GM18861 (cell line): ENCODE measurements around the gene LRP5.
"Not testable (repeated sequence)": the region's sequence is repeated elsewhere in the genome, so short reads cannot be mapped to it uniquely, and the experiment has no call there.

Source experiments
- ATAC-seq: cut with Tn5 transposase; IDR thresholded peaks from one replicate; pipeline ENCODE4 v1.9.1; 2021; ENCODE audit not compliant: unreplicated experiment

LRP5 gene

DNA sequence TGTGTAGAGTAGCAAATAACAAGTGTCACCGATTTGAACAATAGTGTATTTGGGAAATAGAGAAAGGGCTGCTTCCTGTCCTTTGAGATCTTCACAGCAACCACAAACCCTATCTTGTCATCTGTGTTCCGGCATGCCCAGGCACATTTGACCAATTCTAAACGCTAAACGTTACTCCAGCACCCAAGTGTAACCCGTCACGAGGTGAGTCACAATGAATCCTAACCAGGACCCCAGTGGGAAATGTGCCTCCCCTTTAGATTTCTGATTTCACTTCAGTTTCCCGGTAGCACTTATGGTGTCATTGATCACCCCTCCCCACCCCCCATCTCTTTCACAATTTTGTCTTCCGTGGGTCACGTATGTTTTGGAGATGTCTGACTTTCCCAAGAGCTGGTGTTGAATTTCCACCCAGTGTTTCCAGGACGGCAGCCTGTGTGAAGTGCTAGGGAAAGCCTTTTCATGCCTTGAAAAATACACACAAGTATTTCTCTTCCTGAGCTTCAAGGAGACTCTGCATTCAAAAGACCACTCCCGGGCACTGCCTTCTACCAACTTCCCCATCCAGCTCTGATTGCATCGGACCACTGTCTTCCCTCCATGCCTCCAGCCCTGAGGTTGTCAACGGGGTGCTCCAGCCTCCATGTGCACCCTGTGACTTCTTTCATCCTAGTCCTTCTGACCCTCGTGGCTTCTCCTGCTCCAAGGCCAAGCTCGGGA, 30.1 kb upstream of the LRP5 start:
- ATAC-seq, result peak; percentile 79

DNA sequence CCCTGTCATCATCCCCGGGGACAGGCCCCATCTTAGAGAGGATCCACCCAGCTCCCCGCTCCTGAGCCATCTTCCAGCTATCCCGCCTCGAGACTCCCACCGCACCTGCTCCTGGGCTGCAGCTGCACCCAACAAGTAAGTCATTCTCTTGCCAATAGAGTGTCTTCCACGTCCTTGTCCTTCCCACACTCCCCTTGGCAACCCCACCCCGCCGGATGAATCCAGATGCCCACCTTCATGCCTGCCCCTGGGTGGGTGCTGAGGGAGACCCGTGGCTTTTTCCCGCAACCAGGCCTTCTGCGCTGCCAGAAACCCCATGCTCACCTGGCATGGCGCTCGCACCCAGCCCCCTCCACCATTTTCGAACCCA, 29.5 kb upstream of the LRP5 start:
- ATAC-seq, result no peak

DNA sequence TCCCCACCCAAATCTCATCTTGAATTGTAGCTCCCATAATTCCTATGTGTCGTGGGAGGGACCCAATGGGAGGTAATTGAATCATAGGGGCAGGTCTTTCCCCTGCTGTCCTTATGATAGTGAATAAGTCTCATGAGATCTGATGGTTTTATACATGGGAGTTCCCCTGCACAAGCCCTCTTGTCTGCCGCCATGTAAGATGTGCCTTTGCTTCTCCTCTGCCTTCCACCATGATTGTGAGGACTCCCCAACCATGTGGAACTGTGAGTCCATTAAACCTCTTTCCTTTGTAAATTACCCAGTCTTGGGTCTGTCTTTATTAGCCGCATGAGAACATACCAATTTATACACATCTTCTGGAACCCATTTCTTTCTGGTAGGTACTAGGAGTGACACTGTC, 27.8 kb upstream of the LRP5 start:
- not testable (repeated sequence) for ATAC-seq

DNA sequence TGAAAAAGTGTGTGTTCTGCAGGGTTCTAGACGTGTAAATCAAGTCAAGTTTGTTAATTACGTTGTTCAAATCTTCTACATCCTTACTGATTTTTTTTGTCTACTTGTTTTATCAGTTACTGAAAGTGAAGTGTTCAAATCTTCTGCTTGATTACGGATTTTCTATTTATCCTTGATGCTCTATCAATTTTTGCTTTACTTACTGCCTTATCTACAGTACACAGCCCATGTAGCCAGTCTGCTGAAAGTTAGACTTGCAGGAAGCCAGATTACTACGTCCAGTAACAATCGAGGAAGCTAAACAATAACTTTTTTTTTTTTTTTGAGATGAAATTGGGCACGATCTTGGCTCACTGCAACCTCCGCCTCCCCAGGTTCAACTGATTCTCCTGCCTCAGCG, 25.0 kb upstream of the LRP5 start:
- ATAC-seq, result no peak

DNA sequence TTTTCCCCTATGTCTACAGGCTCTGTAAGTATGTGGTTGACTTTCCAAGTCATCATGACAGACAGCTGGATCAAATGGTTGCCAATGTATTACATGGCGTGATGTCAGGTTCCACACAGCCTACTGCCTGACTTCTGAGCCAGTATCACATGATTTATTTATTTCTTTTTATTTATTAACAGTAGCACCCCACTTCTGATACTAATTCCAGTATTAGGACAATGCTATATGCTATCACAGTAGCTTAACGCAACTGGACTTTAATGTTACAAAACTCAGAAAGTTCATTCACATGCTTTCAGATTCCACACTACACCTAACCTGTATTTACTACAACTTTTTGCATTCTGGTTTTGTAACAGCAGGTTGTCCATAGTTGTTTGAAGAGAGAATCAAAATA, 22.9 kb upstream of the LRP5 start:
- no peak for ATAC-seq

DNA sequence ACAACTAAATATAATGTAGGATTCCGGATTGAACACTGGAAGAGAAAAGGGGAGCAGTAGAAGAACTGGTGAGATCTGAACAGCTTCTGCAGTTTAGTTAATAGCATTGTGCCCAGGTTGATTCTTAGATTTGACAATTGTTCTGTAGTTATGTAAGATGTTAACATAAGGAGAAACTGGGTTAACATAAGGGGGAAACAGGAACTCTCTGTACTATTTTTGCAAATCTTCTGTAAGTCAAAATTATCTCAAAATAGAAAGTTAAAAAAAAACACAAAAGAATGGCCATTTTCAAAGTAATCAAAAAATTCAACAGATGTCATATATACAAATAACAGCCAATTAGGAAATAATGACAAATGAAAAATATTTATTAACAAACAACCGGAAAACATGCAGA, 18.7 kb upstream of the LRP5 start:
- ATAC-seq, result no peak

DNA sequence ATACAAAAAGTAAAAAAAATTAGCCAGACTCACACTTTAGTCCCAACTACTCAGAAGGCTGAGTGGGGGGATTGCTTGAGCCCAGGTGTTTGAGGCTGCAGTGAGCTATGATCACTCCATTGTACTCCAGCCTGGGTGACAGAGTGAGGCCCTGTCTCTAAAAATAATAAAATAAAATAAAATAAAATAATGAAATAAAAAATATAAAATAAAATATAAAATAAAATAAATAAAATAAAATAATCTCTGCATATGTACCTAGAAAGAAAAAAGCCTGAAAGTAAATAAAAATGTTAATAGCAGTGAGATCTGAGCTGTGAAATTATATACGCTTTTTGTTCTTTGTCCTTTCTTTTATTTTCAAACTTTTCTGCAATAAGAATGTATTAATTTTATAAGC, 17.1 kb upstream of the LRP5 start:
- no peak for ATAC-seq

DNA sequence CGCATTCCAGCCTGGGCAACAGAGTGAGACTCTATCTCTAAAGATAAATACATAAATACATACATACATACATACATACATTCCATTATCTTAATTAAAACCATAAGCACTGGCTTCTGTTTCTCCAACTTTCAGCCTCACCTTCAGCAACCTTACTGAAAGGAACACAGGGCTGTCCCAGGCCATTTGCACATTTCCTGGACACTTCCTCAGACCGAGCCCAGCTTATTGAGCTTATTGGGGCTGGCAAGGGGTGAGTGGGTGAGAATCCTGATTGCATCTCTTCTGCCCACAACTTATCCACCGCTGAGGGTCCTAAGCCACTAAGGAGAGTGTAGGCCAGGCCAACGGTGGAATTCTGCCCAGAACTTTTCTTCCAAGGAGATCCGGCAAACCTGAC, 16.5 kb upstream of the LRP5 start:
- ATAC-seq, result no peak

DNA sequence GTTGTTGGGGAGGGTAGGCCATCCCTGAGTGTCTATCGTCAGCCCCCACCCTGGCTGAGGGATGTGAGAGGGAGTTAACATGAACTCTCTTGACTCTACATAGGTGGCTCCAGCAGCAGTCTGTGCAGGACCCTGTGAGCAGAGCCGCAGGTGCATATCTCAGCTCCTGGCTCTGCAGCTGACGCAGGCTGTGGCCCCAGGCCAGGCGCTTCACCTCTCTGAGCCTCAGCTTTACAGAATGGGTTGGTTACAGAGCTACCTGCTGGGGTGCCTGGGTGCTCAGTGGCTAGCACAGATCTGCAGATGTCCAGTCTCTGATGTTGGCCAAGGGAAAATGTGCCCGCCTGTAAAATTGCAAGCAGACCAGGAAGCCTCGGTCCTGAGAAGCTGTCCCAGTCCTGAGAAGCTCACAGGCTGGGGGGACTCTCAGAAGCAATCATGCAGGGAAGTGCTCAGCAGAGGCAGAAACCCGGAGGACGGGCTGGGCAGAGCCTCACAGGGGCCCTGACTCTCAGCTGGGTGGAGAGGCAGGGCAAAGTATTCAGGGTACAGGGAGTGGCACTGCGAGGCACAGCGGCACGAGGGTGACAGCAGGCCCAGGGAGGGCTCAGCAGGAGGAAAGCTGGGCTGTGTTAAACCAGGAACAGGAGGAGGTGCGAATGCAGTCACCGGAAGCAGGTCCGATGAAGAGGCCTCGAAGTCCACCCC, 15.9 kb upstream of the LRP5 start:
- ATAC-seq, result no peak

DNA sequence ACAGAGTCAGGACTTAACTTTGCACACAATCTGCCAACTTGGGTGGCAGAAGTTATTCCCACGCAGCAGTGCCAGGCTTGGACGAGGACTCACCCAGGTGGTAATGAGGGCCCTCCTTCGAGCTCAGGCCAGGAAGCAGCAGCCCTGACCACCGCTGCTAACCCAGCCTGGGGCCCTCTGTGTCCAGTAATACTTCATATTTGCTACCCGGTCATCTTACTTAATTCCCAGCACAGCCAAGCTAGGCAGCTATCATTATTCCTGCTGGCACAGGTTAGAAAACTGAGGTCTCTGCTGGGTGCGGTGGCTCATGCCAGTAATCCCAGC, 15.4 kb upstream of the LRP5 start:
- no peak for ATAC-seq

DNA sequence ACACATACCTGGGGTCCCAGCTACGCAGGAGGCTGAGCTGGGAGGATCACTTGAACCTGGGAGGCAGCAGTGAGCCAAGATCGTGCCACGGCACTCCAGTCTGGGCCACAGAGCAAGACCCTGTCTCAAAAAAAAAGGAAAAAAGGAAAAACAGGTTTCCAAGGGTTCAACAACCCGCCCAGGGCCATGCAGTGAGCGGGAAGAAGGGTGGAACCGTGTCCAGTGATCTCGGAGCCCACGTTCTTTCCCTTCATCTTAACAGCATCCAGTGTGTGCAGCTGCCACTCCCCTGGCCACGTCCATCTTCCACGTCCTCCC, 14.9 kb upstream of the LRP5 start:
- ATAC-seq, result no peak

DNA sequence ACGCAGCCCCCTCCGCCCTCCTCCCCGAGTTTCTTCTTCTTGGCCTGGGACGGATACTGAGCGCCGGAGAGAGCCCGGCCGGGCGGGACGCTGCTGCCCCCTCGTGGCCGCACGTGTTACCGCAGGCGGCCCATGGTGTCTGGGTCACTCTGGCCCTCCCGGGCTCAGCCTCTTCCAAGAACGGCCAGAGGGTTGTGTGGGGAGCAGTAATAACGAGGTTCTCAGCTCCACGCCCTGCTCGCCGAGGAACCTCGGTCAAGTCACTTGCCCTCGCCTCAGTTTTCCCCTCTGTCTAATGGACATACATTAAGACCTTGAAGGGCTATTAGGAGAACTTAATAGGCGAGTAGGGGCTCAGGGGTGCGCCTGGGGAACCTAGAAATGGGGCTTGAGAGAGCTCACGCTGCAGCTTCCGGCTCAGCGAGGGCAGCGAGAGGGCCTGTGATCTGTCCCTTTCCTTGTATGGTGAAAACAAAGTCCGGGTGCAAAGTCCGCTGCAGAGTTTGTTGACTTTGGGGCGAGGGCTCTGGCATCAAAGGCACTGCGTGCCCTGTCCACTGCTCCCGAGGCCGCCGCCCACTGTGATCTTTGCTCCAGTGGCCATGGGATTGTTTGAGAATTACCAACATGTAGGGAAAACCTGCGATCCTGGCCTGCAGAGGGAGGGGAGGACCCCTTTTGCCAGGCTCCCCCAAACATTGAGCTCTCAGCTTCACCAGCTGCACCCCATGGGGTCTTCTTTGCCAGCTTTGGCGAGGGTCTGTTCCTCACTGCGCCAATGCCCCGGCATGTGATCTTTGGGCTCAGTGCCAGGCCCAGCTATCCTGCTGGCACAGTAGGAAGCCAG, 14.4 kb upstream of the LRP5 start:
- no peak for ATAC-seq

DNA sequence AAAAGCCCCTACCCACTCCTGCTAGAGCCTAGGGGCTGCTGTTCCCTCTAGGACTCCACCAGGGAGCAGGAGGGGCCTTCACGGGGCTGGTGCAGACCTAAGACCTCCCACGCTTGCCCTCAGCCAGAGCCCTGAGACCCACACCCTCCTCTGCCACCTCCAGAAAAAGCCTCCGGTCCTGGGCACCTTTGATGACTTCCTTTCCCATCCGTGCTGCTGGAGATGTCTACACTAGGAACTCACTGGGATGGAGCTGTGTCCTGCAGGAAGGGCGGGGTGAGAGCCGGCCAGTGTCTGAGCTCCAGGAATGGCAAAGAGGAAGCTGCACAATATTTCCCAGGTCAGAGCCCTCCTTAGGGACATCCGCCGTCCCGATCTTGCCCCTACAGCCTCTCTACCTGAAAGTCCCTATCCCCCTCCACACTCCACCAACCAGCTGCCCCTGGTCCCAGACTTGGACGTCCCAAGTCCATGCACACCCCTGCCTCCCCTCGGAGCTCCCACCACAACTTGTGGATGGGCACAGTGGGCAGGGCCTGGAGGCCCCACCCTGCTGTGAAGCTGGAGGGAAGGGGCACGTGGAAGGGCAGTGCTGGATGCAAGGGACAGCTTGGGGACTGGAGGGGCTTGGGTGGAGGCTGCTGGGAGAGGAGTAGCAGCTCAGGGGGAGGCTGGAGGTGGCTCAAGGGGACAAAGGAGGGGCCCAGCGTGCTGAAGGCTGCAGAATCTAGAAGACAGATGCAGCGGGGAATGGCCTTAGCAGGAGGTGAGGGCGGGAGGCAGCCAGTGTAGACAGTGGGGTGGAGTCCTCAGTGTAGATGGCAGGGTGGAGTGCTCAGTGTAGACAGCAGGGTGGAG, 13.5 kb upstream of the LRP5 start:
- no peak for ATAC-seq

DNA sequence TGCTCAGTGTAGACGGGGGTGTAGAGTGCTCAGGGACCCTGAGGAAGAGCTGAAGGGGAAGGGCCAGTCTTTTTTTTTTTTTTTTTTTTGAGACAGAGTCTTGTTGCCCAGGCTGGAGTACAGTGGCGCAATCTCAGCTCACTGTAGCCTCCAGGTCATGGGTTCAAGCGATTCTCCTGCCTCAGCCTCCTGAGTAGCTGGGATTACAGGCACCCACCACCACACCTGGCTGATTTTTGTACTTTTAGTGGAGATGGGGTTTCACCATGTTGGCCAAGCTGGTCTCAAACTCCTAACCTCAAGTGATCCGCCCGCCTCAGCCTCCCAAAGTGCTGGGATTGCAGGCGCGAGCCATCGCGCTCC, 12.9 kb upstream of the LRP5 start:
- ATAC-seq, result not testable (repeated sequence)

DNA sequence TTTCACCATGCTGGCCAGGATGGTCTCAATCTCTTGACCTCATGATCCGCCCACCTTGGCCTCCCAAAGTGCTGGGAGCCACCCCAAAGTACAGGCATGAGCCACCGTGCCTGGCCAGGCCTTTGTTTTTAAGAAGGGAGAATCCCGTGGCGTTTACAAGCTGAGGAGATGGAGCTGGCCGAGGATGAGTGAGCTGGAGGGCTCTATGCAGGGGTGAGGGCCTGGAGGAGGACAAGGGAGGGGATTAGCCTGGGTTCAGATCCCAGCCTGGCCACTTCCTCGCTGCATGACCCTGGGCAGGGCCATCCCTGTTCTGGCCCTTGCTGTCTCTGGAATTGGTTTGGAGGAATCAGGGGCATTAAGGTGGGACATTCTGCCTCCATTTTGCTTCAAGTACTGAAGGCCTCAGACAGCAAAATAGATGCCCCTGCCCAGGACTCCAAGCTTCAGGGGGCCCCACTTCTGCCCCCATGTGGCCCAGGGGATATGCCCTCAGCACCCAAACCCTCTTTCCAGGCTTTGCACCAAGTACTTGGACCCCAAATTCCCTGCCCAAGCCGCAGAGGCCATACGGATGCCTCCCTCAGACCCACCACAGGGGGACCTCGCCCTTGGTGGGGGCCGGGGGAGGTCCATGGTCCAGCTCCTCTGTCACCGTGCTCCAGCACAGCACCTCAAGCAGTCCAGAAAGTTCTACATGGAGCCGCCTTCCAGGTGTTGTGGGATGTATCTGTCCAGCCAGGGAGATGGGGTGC, 12.1 kb upstream of the LRP5 start:
- ATAC-seq, result no peak

DNA sequence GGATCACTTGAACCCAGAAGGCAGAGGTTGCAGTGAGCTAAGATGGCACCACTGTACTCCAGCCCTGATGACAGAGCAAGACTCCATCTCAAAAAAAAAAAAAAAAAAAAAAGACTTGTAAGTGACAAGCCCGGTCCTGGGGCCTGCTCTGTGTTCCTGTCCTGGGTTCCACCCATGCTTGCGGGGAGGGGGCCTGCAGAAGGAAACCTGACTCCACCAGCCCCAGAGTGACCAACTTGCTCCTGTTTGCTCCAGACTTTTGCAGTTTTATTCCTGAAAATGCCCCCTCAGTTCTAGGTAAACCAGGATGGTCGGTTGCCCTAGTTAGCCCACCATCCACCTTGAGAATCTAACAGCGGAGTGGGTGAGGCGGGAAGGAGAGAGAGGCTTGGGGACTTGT, 10.1 kb upstream of the LRP5 start:
- no peak for ATAC-seq

DNA sequence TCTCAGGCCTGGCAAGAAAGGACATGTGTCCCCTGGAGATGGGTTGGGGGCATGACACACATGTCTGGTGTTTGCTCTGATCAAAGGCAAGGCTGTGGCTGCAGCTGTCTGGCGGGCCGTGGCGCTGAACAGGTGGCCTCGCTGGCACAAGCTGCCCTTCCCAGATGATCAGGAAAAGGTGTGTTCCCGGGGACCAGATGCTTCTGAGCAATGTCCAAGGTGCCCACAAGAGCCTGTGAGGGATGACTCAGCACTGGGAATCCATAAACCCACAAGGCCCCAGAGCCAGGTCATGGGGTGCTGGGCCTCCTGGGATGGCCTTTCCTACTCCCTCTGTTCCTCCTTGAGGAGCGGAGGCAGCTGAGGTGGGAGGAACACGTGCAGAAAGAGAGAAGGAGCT, 9.7 kb upstream of the LRP5 start:
- no peak for ATAC-seq

DNA sequence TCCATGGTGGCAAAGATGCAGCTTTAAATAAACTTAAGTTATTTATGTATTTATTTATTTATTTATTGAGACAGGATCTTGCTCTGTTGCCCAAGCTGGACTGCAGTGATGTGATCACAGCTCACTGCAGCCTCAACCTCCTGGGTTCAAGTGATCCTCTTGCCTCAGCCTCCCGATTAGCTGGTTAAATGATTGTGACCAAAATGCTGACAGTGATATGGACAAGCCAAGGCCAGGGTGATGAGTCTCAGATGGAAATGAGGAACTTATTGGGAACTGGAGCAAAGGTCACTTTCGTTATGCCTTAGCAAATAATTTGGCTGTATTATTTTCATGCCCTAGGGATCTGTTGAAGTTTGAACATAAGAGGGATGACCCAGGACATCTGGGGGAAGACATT, 9.3 kb upstream of the LRP5 start:
- ATAC-seq, result no peak

DNA sequence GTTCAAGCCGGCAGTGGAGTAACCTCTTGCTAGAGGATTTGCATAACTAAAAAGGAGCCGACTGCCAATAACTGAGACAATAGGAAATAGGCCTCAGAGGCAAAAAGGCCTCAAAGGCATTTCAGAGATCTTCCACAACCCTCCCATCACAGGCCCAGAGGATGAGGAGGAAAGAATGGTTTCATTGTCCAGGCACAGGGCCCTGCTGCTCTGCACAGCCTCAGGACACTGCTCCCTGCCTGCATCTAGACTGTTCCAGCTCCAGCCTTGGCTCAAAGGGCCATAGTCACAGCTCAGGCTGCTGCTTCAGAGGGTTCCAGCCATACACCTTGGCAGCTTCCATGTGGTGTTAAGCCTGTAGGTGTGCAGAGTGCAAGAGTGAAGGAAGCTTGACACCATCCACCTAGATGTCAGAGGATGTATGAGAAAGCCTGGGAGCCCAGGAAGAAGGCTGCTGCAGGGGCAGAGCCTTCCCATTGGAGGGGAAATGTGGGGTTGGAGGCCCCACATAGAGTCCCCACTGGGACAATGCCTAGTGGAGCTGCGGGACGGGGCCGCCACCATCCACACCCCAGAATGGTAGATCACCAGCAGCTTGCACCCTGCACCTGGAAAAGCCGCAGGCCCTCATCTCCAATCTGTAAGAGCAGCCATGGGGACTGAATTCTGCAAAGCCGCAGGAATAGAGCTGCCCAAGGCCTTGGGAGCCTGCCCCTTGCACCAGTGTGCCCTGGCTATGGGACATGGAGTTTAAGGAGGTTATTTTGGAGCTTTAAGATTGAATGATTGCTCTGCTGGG, 8.2 kb upstream of the LRP5 start:
- ATAC-seq, result no peak

DNA sequence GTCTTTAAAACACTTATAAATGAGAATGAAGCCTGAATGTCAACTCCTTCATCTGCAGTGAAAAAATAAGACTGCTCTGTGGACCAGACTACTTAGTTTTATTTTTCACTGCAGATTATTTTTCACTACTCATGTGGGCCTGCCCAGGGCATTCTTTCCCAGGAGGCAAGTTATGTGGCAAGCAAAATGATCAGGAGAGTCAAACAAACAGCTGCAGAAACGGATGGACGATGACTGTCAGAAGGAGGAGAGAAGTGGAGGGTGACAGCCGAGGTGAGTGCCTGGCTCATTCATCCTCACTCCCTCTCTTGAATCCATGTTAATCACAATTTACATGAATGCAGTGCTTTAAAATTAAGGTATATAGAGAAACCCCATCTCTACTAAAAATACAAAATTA, 5.8 kb upstream of the LRP5 start:
- no peak for ATAC-seq
